GM18508 (cell line): ENCODE data around the gene QRFP.
"Not testable (repeated sequence)": the region's sequence is repeated elsewhere in the genome, so short reads cannot be mapped to it uniquely, and the experiment has no call there.

Experiments used
- ATAC-seq: cut with Tn5 transposase; IDR thresholded peaks from one replicate; pipeline ENCODE4 v1.9.1; 2021; ENCODE audit warnings: moderate number of reproducible peaks; ENCODE audit not compliant: insufficient read depth, unreplicated experiment

The QRFP gene

GRCh38 chr9:130858739-130859705 is 37.6 kb downstream of the QRFP start:
- ATAC-seq, result no peak

- no peak for ATAC-seq
Observed at GRCh38 chr9:130857864-130858738, 38.5 kb downstream of the QRFP start.

GRCh38 chr9:130856474-130856873 is 40.1 kb downstream of the QRFP start:
- ATAC-seq, result no peak

GRCh38 chr9:130854835-130855234 is 41.8 kb downstream of the QRFP start:
- no peak for ATAC-seq

GRCh38 chr9:130854092-130854491 is 42.5 kb downstream of the QRFP start:
- no peak for ATAC-seq

GRCh38 chr9:130852801-130853200 is 43.8 kb downstream of the QRFP start:
- no peak for ATAC-seq

- no peak for ATAC-seq
Observed at GRCh38 chr9:130849356-130849755, 47.3 kb downstream of the QRFP start.

- not testable (repeated sequence) for ATAC-seq
Observed at GRCh38 chr9:130848514-130848913, 48.1 kb downstream of the QRFP start.

- no peak for ATAC-seq
Observed at GRCh38 chr9:130847306-130848217, 49.0 kb downstream of the QRFP start.

GRCh38 chr9:130846487-130847305 is 49.9 kb downstream of the QRFP start:
- ATAC-seq, result no peak

GRCh38 chr9:130845901-130846481 is 50.6 kb downstream of the QRFP start:
- no peak for ATAC-seq

- no peak for ATAC-seq
Observed at GRCh38 chr9:130845254-130845653, 51.4 kb downstream of the QRFP start.

- no peak for ATAC-seq
Observed at GRCh38 chr9:130844044-130844451, 52.6 kb downstream of the QRFP start.

GRCh38 chr9:130843049-130843908 is 53.3 kb downstream of the QRFP start:
- ATAC-seq, result no peak
